Stomach (tissue), 9 donors: ENCODE results near the gene ANKS1B. TPM values are rescaled to one million over a fixed set of nuclear protein-coding genes. Genes with fewer than 3 reads are reported as not detected.

Experiments
- DNase-seq, 2 donors: peaks; one replicate each; pipeline versions ENCODE4 v3.0.0 to v3.0.0-alpha.2; 2013 to 2019
- H3K27ac ChIP-seq, 5 donors: fragments of 200-600 bp in 4 of 5; sonication (generic) in 4 of 5; one replicate each; pipeline ENCODE4 v1.5.1; 2013 to 2019; ENCODE audit warnings: mild to moderate bottlenecking in 1 of 5, moderate library complexity in 1 of 5
- H3K27me3 ChIP-seq, 3 donors: fragments of 200-600 bp; sonication (generic); one replicate each; pipeline ENCODE4 v1.5.1; 2017 to 2019; ENCODE audit warnings: mixed run types in 1 of 3
- H3K36me3 ChIP-seq, 4 donors: fragments of 200-600 bp; sonication (generic); 1 replicate in 3 of 4; 2 replicates in 1 of 4; pipeline ENCODE4 v1.5.1; 2016 to 2019
- H3K4me1 ChIP-seq, 4 donors: fragments of 200-600 bp; sonication (generic); one replicate each; pipeline ENCODE4 v1.5.1; 2016 to 2019
- H3K4me3 ChIP-seq, 4 donors: fragments of 200-600 bp; sonication (generic) in 3 of 4; one replicate each; pipeline ENCODE4 v1.5.1; 2016 to 2019; ENCODE audit warnings: mild to moderate bottlenecking in 1 of 4
- H3K9me3 ChIP-seq, 4 donors: fragments of 200-600 bp; sonication (generic); one replicate each; pipeline ENCODE4 v1.5.1; 2016 to 2019
- CTCF ChIP-seq, 7 experiments: fragments of 450-650 bp in 4 of 7; fragments of 200-600 bp in 3 of 7; sonication (generic) in 3 of 7; IDR thresholded peaks; one replicate each; pipeline ENCODE4 v1.5.1; 2016 to 2019; ENCODE audit warnings: antibody characterized with exemption in 7 of 7, control low read depth in 2 of 7, mild to moderate bottlenecking in 1 of 7
- EP300 ChIP-seq: sonication (generic); formaldehyde crosslinking; IDR thresholded peaks from one replicate; pipeline ENCODE4 v1.6.1; 2017; ENCODE audit warnings: antibody characterized with exemption
- POLR2A ChIP-seq, 4 donors: fragments of 450-650 bp; IDR thresholded peaks; one replicate each; pipeline ENCODE4 v1.6.1; 2016; ENCODE audit warnings: antibody characterized with exemption in 4 of 4, control low read depth in 2 of 4, mild to moderate bottlenecking in 1 of 4, moderate library complexity in 1 of 4
- POLR2AphosphoS5 ChIP-seq, 3 donors: sonication (generic); formaldehyde crosslinking; IDR thresholded peaks; one replicate each; pipeline ENCODE4 v1.6.1; 2016; ENCODE audit warnings: antibody characterized with exemption in 3 of 3
- WGBS, 5 donors: extraction: QIAGEN DNeasy Blood & Tissue Kit in 3 of 5; methylation state at CpG; one replicate each; pipeline versions ENCODE4 v1.1.5 to v1.1.7; 2013 to 2018; 5-methylcytosine and 5-hydroxymethylcytosine counted together
- intact Hi-C: fragments of 100-400 bp; cut with DNase I; formaldehyde crosslinking; loops from one replicate; pipeline ENCODE4 v1.15.1; 2023; ENCODE audit warnings: low total_unique reads
- polyA plus RNA-seq, 3 donors: library from polyadenylated mRNA; stranded (reverse); fragments of 200-250 nt; gene quantifications; one replicate each; pipeline ENCODE4 v1.2.3, GENCODE V29; 2013
- total RNA-seq, 5 donors: library from RNA; depleted of rRNA; stranded (reverse); fragments of >200 nt; gene quantifications; one replicate each; pipeline versions ENCODE4 v1.1.0 to v1.2.3, GENCODE V29; 2014 to 2016
- donor health status: healthy with polysubstance abuse.
- donor health status: Bipolar disorder and iron deficiency.
- donor health status: healthy.

The ANKS1B gene
- total and polyA plus RNA-seq, 8 donors: 0.73 to 26.8 (median 2.2) TPM; not detected in 2

GRCh38 chr12:99498756-99499155 lies 486.0 kb downstream of the ANKS1B start:
- no peaks in the 10 kb centered on the region for H3K27me3 ChIP-seq
- intact Hi-C loops: no loop called here
- peaks cover 0 to 9% (median 0%) of the 10 kb centered on the region in 4 donors for H3K4me1 ChIP-seq
- no peak for DNase-seq
- peaks cover 0 to 23% (median 3%) of the 10 kb centered on the region in 4 donors for H3K9me3 ChIP-seq
- no peak overlapping the region for H3K4me3 ChIP-seq
- no peak overlapping the region for H3K27ac ChIP-seq
- 57 to 64% (median 61%) methylated on average over 3 of the region's 3 CpGs for WGBS, 5 donors
- no peak for TF ChIP-seq POLR2A (IDR thresholded peaks at IDR 0.05)
- no peak for TF ChIP-seq EP300
- no peak for TF ChIP-seq CTCF (IDR thresholded peaks at IDR 0.05)
- TF ChIP-seq POLR2AphosphoS5 (IDR thresholded peaks at IDR 0.05): no peak
- H3K36me3 ChIP-seq: no peaks in the 10 kb centered on the region

- no peak overlapping the region for H3K4me3 ChIP-seq
- no peaks in the 10 kb centered on the region for H3K36me3 ChIP-seq
- intact Hi-C loops: no loop called here
- WGBS, 5 donors: 24 to 37% (median 32%) methylated on average over 1 of the region's 1 CpG
- no peaks in the 10 kb centered on the region for H3K27me3 ChIP-seq
- H3K27ac ChIP-seq: no peak overlapping the region
- no peak for TF ChIP-seq POLR2A (IDR thresholded peaks at IDR 0.05)
- no peak for TF ChIP-seq POLR2AphosphoS5 (IDR thresholded peaks at IDR 0.05)
- TF ChIP-seq CTCF (IDR thresholded peaks at IDR 0.05): no peak
- no peak for TF ChIP-seq EP300
- DNase-seq: peak in 1 of 2 donors; percentile 24
- peaks cover 0 to 9% (median 0%) of the 10 kb centered on the region in 4 donors for H3K4me1 ChIP-seq
- peaks cover 0 to 10% (median 3%) of the 10 kb centered on the region in 4 donors for H3K9me3 ChIP-seq
Observed at GRCh38 chr12:99495799-99496198, 488.9 kb downstream of the ANKS1B start.

GRCh38 chr12:99493197-99493596 lies 491.5 kb downstream of the ANKS1B start:
- no peaks in the 10 kb centered on the region for H3K36me3 ChIP-seq
- no peaks in the 10 kb centered on the region for H3K27me3 ChIP-seq
- intact Hi-C loops: no loop called here
- no peak overlapping the region for H3K27ac ChIP-seq
- H3K4me3 ChIP-seq: no peak overlapping the region
- peaks cover 0 to 9% (median 0%) of the 10 kb centered on the region in 4 donors for H3K4me1 ChIP-seq
- WGBS, 5 donors: 78 to 92% (median 88%) methylated on average over 1 of the region's 1 CpG
- peaks cover 0 to 14% (median 0%) of the 10 kb centered on the region in 4 donors for H3K9me3 ChIP-seq
- DNase-seq: no peak
- no peak for TF ChIP-seq EP300
- no peak for TF ChIP-seq POLR2AphosphoS5 (IDR thresholded peaks at IDR 0.05)
- TF ChIP-seq POLR2A (IDR thresholded peaks at IDR 0.05): no peak
- TF ChIP-seq CTCF (IDR thresholded peaks at IDR 0.05): no peak

- Histone ChIP-seq H3K4me1 (no peaks in the 10 kb centered on the region), H3K9me3 (peaks cover 0 to 45% (median 3%) of the 10 kb centered on the region in 4 donors), H3K36me3 (no peaks in the 10 kb centered on the region), H3K4me3 (no peak overlapping the region), H3K27me3 (no peaks in the 10 kb centered on the region), H3K27ac (no peak overlapping the region)
- DNase-seq: no peak
- WGBS, 5 donors: 37 to 79% (median 70%) methylated on average over 1 of the region's 1 CpG
- TF ChIP-seq POLR2AphosphoS5 (IDR thresholded peaks at IDR 0.05) (no peak), POLR2A (IDR thresholded peaks at IDR 0.05) (no peak), CTCF (IDR thresholded peaks at IDR 0.05) (no peak), EP300 (no peak)
- intact Hi-C loops: no loop called here
Observed at GRCh38 chr12:99486277-99486676, 498.5 kb downstream of the ANKS1B start.
